KBM-7 (cell line): ENCODE measurements around the gene CFAP119.

Source experiments
- DNase-seq: peaks from one replicate; pipeline ENCODE4 v3.0.0-alpha.2; 2015
- in situ Hi-C: fragments of 300-500 bp; cut with MboI; formaldehyde crosslinking; loops from 2 replicates; pipeline ENCODE4 v1.14.3; 2020; ENCODE audit warnings: low sequenced_read_pairs, low pct_unique_long_range_greater_than_20kb, mixed read lengths

Gene CFAP119

DNA sequence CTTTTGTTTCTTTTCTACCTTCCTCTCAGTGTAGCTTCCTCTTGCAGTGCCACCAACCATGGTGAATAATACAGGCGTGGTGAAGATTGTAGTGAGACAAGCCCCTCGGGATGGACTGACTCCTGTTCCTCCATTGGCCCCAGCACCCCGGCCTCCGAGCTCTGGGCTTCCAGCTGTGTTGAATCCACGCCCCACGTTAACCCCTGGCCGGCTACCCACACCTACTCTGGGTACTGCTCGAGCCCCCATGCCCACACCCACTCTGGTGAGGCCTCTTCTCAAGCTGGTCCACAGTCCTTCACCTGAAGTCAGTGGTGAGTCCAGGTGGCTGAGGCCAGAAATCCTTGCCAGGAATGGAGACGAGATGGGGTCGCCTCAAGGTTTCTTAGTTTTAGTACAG is 38.9 kb downstream of the CFAP119 start:
- in situ Hi-C loops = no loop called here
- no peak for DNase-seq

DNA sequence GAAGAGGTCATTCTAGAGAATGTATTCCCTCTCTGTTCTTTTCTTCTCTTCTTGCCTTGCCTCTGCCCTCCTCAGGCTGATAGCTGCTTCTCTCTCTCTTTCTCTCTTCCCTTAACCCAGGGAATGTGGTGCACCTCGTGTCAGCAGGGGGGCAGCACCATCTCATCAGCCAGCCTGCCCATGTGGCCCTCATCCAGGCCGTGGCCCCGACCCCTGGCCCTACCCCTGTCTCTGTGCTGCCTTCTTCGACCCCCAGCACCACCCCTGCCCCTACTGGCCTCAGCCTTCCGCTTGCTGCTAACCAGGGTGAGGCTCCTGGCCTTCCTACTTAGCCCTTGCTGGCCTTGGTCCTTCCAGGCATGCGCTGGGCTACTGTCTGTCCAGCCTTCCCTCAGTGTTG is 39.4 kb downstream of the CFAP119 start:
- peak; percentile 28 for DNase-seq
- in situ Hi-C loops = no loop called here

DNA sequence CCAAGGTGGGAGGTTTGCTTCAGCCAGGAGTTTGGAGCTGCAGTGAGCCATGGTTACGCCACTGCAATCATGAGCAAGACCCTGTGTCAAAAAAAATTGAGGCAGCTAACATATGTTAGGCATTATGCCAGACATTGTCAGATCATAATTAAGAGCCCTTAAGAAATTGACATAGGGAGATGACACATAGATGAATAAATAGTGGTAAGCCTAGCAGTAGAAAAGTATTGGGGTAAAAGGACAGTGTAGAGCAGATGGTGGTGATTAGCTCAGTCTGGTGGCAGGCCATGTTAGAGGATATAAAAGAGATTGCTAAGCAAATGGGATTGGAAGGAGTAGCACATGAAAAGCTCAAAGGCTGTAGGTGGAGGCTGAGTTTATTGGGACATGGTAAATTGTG is 40.3 kb downstream of the CFAP119 start:
- no peak for DNase-seq
- in situ Hi-C loops = no loop called here

DNA sequence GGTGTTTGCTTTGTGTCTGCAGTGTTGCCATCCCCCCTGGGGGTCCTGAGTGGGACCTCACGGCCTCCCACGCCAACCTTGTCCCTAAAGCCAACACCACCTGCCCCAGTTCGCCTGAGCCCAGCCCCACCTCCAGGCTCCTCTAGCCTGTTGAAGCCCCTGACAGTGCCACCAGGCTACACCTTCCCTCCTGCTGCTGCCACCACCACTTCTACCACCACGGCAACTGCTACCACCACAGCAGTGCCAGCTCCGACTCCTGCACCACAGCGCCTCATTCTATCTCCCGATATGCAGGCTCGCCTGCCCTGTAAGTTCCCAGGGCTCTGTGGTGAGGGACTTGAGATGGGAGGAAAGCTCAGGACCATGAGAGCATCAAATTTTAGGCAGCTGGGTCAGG is 40.7 kb downstream of the CFAP119 start:
- no peak for DNase-seq
- in situ Hi-C loops = no loop called here

DNA sequence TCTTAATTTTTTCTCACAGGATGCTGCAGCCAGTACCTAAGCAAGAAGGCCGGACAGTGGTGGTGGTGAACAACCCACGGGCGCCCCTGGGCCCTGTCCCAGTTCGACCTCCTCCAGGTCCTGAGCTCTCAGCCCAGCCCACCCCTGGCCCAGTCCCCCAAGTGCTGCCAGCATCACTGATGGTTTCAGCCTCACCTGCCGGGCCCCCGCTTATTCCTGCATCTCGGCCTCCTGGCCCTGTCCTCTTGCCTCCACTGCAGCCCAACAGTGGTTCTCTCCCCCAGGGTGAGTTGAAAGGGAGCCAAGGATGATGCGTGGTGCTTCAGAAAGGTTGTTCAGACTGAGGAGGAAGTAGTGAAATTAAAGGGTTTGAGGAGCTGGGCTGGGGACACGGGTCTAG is 41.2 kb downstream of the CFAP119 start:
- DNase-seq = no peak
- in situ Hi-C loops = no loop called here

DNA sequence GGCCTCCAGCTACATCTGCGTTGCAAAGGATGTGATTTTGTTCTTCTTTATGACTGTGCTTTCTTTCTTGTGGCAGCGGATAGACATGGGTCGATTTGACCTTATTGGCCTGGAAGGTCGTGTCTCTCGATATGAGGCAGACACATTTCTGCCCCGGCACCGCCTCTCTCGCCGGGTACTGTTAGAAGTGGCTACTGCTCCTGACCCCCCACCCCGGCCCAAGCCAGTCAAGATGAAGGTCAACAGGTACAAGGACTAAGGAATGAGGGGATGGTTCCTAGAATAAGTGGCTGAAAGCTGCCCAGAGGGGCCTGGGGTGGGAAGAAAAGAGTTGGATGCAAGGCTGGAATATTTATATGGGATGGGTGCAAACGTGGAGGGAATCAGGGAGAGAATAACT is 41.8 kb downstream of the CFAP119 start:
- in situ Hi-C loops = no loop called here
- DNase-seq = no peak

DNA sequence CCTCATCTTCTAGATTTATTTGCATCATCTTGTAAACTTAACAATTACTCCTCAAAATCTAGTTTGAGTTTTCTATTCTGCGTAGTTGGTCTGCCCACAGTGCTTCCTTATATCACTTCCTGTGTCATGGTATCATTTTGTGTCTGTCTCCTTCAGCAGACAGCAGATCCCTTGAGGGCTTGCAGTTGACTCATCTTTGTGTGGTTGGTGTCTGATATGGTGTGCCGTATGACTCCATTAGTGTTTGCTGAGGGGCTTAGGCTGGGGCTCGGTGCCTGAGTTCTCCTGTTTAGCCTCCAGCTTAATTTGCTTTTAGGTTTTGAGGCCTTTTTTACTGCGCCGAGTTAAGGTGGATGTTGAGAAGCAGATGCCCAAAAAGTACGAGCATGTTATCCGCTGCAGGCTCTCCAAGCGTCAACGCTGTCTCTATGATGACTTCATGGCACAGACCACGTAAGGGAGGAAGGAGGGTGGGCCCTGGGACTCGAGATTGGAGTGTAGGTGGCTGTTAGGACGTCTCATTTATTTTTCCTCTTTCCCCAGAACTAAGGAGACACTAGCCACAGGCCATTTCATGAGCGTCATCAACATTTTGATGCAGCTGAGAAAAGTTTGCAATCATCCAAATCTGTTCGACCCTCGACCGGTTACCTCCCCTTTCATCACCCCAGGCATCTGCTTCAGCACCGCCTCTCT is 46.0 kb downstream of the CFAP119 start:
- in situ Hi-C loops = no loop called here
- DNase-seq = no peak

DNA sequence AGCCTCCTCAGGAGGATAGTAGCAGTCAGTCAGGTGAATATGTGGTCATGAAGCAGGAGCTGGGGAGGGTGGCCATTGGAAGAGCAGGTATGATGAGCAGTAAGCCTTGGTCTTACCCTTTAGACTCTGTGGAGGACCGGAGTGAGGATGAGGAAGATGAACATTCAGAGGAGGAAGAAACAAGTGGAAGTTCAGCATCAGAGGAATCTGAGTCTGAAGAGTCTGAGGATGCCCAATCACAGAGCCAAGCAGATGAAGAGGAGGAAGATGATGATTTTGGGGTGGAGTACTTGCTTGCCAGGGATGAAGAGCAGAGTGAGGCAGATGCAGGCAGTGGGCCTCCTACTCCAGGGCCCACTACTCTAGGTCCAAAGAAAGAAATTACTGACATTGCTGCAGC is 50.1 kb downstream of the CFAP119 start:
- in situ Hi-C loops = no loop called here
- DNase-seq = no peak

DNA sequence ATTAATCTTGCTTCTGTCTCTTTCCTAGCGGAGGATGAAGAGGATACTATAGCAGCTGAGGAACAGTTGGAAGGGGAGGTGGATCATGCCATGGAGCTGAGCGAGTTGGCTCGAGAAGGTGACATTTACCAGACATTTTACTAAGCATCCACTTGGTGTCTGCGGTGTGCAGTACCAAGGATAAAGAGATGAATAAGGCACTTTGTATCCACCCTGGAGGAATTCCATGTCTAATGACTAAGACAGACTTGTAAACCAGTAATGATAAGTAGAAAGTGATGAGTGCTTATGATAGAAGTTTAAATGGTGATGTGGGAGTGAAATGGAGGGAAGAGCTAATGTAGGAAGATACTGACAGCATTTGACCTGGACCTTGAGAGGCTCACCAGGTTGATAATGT is 50.9 kb downstream of the CFAP119 start:
- DNase-seq = no peak
- in situ Hi-C loops = no loop called here
